GM18519 (cell line): ENCODE data around the gene SIRT3.

Experiments used
- ATAC-seq: cut with Tn5 transposase; IDR thresholded peaks from one replicate; pipeline ENCODE4 v1.9.1; 2021; ENCODE audit warnings: mild to moderate bottlenecking, moderate library complexity; ENCODE audit not compliant: unreplicated experiment, low FRiP score

SIRT3 gene

GRCh38 chr11:235997-236773, at the start of gene SIRT3:
Gene SIRT3, minus strand, starts transcription at chr11:236342. Its CDS starts 14 bp downstream, at chr11:236328.
- peak; percentile 40 for ATAC-seq

- ATAC-seq = no peak
Measured at GRCh38 chr11:285894-286220, 49.7 kb upstream of the SIRT3 start.

- ATAC-seq = no peak
Measured at GRCh38 chr11:285021-285893, 49.1 kb upstream of the SIRT3 start.

- ATAC-seq = no peak
Measured at GRCh38 chr11:284105-285020, 48.2 kb upstream of the SIRT3 start.

GRCh38 chr11:283405-284104, 47.4 kb upstream of the SIRT3 start:
- ATAC-seq = no peak

- ATAC-seq = no peak
Measured at GRCh38 chr11:282630-283360, 46.7 kb upstream of the SIRT3 start.

- no peak for ATAC-seq
Measured at GRCh38 chr11:282171-282570, 46.0 kb upstream of the SIRT3 start.

- no peak for ATAC-seq
Measured at GRCh38 chr11:281486-282161, 45.5 kb upstream of the SIRT3 start.

GRCh38 chr11:280706-281485, 44.8 kb upstream of the SIRT3 start:
- no peak for ATAC-seq

- ATAC-seq = no peak
Measured at GRCh38 chr11:279966-280705, 44.0 kb upstream of the SIRT3 start.

- ATAC-seq = no peak
Measured at GRCh38 chr11:279040-279965, 43.2 kb upstream of the SIRT3 start.

- ATAC-seq = no peak
Measured at GRCh38 chr11:278001-278951, 42.1 kb upstream of the SIRT3 start, which contains the start of gene NLRP6. Gene NLRP6, plus strand, starts transcription at chr11:278407. Its CDS starts 163 bp downstream, at chr11:278570.

- ATAC-seq = no peak
Measured at GRCh38 chr11:276219-276618, 40.1 kb upstream of the SIRT3 start.

- no peak for ATAC-seq
Measured at GRCh38 chr11:272931-273198, 36.7 kb upstream of the SIRT3 start.

GRCh38 chr11:272195-272930, 36.2 kb upstream of the SIRT3 start:
- ATAC-seq = no peak
